ENCODE measurements around the gene ZMIZ1.

DNA sequence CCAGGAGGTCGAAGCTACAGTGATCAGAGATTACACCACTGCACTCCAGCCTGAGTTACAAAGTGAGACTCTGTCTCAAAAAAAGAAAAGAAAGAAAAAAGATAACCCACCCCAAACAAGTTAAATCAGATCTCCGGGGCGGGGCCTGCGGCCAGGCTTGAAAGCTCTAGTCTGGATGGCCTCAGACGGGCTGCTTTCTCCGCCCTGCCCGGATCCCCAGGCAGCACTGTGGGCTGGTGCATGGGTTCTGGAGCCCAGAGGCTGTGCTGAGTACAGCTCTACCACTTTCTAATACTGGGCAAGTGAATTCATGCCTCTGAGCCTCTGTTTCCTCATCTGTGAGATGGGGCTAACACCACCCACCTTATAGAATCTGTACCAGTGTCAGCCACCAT, 83.7 kb downstream of the ZMIZ1 start:
- TF ChIP-seq RXRA (IDR thresholded peaks at IDR 0.05) (no peak), CTCF (IDR thresholded peaks at IDR 0.05; ENCODE audit: low read depth, low read length, missing input control) (no peak), EGR1 (IDR thresholded peaks at IDR 0.05; ENCODE audit: low read depth in 2 of 2) (no peak), YY1 (IDR thresholded peaks at IDR 0.05) (no peak), ZBTB33 (IDR thresholded peaks at IDR 0.05) (no peak), SP1 (IDR thresholded peaks at IDR 0.05) (no peak), JUND (IDR thresholded peaks at IDR 0.05) (no peak), RAD21 (IDR thresholded peaks at IDR 0.05) (no peak)
- TF ChIP-seq, protein P1, sequence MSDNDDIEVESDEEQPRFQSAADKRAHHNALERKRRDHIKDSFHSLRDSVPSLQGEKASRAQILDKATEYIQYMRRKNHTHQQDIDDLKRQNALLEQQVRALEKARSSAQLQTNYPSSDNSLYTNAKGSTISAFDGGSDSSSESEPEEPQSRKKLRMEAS (IDR thresholded peaks at IDR 0.05) = no peak
